ENCODE results near the gene OXNAD1.
A peak's percentile ranks its signal among the peaks of the same experiment; 100 is the strongest.

The OXNAD1 gene

DNA sequence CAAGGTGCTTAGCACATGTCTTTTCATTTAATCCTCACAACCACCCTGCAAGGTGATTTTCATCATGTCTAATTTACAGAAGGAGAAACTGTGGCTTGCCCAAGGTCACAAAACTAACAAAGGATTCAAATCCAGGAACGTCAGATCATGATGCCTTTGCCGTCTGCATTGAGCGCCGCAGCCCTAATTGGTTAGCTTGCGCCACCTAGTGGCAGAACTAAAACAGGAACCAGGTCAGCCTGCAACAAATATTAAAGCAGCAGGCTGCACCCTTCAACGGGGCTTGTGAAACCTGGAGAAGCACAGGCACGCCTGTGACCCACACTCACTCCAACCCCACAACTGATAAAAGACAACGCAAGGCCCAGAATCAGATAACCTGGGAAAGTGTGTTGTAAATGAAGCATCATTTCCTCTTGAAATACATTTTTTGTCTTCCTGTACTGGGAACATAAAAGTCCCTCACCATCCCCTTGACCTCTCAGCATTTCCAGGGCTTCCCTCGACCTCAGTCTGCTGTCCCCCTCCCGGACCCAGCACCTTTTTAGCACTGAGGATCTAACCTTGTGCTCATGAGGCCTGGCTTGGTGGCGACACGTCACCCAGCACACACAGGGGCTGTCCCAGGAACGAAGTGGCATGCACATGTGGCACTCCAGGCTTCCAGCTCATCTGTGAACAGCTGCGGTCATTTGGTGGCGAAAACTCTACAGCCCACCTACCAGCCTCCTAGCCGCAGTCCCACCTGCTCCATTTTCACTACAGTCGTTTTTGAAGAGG lies 17.5 kb upstream of the OXNAD1 start:
- peak; percentile 76 for DNase-seq

DNA sequence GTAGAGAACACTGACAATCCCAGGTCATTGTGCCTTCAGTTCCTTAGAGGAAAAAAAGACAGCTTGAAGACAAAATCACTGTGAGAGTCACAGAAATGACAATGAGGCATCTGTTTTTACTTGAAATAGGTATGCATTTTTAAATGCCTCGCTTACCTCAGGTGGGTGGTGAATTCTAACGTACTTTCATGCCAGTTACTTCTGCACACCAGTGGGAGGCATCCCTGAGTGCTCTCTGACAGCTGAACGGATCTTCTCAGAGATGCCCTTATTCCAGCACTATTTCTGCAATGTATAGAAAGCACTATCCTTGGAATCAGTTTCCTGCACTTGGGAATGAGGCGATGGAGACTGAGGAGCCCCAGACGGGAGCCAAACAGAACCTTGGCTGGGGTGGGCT lies 16.5 kb upstream of the OXNAD1 start:
- DNase-seq: no peak

DNA sequence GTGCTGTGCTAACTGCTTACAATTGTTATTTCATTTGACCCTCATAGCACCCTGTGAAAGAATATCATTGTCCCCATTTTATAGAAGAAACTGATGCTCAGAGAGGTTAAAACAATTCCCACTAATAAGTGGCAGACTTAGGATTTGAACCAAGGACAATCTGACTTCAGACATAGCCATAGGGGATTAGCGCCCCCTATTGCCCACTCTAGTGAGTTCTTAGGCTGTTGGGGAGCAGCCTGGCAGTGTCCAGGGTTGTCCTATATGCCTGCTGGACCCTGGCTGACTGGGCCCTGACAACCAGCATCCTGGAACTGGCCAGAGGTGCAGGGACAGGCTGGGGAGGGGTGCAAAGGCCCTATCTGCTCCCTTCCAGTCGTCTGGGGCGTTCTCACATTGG lies 15.7 kb upstream of the OXNAD1 start:
- no peak for DNase-seq

DNA sequence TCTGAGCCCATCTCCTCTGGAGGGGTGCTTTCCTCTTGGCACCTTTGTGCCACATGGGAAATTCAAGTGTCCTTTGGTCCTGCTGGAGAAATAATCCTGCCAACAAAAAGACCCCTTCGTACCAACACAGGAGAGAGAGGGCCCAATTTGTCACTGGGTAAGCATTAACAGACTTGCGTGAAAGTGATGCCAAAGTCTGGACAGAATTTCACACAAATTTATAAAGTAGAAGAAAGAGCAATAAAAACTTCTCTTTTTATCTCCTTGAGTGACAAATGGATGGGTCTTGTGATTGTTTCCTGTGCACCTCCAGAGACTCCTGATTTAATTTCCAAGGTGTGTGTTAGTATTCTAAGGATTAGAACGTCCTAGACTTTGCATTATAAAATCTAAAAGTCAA lies 15.1 kb upstream of the OXNAD1 start:
- DNase-seq: no peak

DNA sequence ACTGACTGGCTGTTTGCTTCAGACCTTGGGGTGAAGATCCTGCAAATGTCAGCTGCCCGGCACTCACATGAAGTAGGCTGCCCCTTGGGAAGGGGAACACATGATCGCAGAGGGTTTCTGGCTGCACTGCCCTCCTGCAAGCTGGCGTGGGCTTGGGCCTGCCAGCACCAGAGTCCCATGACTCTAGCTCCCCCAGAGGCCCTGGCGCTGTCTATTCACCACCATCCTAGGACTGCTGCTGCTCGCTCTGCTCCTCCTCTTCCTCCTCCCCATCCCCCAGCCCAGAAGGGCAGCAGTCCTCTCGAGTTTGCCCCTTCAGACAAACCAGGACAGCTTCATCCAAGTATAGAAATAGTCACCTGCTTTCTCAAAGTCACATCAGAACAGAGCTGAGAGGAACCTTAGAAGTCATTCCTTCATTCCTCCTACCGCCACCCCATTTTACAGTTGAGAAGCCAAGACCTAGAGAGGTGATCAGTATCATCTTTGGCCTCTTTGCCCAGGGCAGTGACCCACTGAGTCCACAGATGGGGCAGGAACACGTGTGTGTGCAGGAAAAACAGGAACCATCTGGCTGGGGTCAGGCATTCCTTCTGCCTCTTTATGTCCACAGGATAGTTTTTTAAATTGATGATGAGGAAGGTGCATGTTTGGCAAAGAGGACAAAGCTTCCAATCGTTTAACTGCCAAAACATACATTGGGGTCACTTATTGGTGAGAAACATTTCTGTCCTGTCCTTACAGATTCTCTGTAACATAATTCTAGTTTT lies 13.5 kb upstream of the OXNAD1 start:
- no peak for DNase-seq

DNA sequence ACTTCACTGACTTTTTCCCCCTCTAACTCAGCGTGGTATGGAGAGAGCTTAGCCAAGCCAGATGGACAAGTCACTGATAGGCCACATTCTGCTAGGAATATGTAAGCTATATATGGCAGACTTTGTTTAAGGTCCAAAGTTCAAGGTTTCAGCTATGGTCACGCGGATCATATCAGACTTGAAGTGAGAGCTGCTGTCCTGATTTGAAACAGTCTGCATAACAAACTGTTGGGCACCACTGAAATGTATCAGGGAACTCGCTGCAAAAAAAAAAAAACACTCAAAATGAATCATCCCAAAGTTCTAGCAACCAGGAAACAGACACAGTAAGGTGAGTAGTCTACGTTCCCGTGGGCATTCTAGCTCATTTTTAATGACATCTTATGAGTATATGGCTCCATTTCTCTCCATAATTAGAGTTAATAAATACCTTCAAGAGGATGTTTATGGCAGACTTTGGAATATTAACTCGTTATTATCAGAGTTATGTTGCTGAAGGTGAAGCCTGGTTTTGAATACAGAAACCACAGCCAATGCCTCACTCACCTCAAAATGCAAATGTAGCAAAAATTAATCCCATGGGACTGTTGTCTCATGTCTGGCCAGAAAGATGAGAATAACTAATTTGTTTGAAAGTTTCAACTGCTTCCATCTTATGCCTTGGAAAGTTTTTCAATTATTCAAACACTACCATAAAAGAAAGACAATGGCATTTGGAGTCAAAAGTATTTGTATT lies 12.6 kb upstream of the OXNAD1 start:
- no peak for DNase-seq

DNA sequence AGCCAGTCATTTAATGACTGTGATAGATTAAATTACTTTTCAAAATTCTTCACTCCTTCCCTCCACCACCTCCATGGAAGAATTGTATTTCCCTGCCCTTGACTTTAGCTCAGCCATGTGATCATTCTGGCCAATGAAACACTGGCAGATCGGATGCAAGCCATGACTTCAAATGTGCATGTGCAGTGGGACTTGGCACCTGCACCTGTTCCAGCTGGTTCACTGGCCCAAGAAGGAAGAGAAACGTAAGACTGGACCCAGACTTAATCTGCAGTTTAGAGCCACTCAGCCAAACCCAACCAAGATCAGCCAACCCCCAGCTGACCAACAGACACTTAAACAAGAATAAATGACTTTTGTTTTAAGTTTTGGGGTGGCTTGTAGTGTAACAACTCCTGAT lies 12.0 kb upstream of the OXNAD1 start:
- DNase-seq: no peak

DNA sequence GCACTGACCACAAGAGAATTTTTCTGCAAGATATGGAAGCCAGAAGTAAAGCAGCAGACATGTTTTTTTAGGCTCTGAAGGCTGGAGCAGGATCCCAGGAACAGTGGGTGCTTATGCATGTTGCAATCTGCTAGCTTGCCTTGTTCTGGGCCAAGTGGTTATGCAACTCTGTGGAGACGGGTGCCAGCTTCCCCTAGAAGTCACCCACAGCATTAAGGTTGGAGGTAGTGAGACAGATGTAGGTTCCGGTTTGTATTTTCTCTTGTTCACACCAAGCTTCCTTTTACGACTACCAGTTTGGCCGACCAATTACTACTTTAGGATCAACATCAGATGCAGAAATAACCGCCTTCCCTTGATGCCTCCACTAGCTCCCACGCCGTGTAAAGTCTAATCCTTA lies 11.4 kb upstream of the OXNAD1 start:
- no peak for DNase-seq

DNA sequence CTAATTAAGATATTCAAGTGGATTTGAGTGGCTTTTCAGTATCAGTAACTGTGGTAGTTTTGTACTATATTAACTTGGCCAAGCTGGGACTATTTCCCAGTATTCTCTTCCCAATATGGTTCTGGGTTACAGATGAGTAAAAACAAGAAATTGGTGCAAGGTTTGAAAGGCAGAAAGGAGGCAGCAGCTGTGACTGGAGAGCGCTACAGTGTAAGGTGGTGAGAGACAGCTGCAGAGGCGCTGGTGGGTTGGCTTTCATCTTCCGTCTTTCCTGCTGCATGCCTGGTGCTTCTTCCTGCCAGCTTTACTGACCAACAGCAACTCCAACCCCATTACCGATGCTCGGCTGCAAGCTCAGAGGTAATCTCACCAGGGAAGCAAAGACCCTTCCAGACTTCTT lies 10.1 kb upstream of the OXNAD1 start:
- no peak for DNase-seq

DNA sequence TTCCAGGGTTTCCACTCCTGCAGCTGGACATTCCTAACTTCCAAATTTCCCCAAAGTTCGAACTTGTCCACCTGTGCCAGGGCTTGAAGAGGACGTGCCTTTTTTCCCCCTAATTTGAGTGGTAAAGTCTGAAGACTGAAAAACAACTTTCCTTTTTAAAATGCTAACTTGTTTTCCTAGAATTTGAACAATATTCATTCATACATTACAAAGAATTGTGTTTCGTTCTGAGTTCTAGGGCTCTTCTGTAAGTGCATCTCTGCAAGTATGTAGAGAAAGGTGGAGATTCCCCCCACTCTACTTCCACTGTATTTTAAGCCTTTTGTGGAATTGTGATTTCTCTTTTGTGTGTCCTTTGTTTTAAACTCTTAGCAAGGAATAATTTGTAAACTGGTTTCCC lies 9.7 kb upstream of the OXNAD1 start:
- DNase-seq: no peak

DNA sequence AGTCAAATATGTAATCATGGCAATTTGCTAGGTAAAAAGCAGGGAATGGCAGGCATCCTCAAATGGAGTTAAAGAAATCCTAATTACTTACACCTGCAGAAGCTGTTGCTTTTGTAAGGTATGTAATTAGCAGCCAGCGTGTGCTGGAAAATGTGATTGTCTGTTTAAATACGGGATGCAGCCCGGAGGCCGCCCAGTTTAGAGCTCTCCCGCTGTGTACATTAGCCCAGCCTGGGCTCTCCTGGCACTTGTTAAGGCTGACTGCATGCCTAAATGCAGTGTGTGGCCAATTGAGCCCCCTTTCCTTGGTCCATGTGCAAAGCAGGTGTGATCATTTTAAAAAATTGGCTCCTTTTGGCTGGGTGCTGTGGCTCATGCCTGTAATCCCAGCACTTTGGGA lies 9.3 kb upstream of the OXNAD1 start:
- DNase-seq: no peak

DNA sequence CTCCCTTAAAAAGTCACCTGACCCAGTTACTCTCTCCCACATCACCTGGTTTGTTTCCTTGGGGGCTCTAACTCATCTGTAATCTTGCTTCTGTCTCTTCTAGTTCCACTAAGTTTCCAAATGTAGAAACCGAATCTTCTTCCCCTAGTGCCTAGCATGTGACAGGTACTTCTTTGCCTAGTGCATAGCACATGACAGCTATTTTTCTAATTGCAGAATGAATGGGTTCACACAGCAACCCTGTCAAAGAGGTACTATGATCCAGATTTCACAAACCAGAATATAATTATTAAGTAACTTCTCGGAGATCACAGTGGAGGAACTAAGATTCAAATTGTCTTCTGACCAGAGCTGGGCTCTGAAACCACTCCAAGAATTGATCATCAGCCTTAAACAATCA lies 7.7 kb upstream of the OXNAD1 start:
- DNase-seq: no peak

DNA sequence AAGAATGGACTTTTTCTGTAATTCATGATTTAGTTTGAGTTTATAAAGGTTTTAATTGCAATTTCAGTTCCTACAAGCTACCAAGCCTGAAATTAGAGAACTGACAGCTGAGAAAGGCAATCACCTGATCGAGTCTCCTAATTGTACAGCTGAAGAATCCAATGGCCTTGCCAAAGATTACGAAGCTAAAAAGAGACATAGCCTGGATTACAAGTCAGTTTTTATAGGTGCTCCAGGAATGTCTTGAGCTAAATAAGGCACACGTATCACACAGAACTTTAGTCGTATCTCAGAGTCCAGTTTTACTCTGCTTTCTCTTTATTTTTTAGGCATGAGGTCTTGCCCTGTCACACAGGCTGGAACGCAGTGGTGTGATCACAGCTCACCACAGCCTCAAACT lies 6.8 kb upstream of the OXNAD1 start:
- no peak for DNase-seq

DNA sequence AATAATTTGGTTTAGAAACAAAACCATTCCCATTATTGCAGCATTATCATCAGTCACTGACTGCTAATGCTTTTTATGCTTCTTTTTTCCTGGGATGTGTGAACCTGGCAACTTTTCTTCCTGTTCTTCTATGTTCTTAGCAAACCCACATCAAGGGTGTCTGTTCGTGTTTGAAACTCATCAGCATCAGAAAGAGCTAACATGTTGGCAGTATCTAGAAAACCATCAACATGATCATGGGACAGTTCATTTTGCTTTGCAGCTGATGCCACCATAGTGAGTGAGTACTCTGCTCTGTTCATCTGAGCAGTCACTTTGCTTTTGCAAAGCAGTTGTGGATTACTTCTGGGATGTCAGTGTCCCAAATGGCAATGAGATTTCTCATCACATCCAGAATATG lies 6.1 kb upstream of the OXNAD1 start:
- DNase-seq: no peak

DNA sequence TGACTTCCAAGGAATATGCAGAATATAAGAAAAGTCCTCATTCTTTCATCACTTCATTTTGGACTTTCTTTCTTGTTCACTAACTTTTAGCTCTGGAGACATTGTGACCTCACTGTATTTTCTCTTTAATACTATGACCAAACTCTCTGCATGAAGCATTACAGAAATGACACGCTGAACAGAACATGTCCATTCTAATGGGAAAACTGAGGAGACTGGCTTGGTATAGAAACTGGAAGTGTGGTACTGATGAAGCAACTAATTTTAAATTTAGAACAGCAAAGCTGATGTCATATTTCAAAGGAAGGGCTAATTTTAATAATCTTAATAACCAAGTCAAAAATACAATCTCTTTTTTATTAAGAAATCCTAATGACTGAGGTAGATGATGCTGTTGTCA lies 5.0 kb upstream of the OXNAD1 start:
- no peak for DNase-seq

DNA sequence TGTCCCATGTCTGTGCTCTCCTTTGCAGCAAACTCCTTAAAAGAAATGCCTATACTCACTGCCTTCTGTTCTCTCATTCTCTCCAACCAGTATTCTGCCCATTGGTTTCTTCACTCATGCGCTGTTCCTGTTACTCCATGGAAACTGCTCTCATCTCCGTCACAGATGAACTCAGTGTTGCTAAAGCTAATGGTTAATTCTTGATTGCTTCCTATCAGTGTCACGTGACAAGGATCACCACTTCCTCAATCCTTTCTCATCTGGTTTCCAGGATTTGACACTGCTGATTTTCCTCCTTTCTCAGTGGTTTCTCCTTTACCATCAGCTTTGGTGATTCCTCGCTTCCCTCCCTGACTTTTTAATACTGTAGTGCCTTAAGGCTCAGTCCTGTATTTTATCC lies 2.8 kb upstream of the OXNAD1 start:
- no peak for DNase-seq

DNA sequence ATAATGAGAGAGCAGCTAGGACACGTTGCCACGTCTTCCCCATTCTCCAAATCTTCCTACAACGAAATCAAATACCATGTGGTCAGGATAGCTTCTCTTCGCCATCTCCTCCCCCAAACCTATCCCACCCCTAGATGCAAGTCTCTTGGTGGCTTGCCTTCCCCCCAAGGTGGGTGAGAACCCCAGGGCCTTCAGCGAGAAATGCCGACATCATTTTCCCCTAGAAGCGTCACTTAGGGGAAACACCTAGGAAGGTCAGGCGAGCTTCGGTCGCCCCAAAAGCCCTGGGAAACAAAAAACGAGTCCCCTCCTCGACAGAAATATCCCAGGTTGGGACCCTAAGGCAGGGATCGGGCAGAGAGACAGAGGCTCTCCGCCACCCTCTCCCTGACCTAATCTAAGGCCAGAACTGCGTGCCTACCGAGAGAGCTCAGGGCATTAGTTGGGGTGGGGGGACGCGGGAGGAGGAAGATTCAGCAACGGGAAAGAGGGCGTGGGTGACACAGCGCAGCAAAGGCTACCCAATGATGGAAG lies 771 bp upstream of the OXNAD1 start:
- DNase-seq: no peak

DNA sequence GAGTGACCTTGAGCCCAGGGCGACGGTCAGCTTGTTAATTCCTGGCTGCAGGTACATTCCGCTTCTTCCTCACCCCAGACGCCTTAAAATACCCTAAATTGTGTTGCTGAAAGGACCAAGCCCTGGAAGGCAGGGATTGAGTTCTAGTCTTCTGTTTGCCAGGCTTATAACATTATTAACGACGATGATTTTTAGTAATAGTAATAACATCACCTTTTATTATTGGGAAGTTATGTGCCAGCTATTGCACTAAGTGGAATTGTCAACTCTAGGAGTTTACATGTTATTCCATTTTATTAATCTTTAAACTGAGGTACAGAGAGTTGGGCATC lies 409 bp downstream of the OXNAD1 start:
- no peak for DNase-seq

DNA sequence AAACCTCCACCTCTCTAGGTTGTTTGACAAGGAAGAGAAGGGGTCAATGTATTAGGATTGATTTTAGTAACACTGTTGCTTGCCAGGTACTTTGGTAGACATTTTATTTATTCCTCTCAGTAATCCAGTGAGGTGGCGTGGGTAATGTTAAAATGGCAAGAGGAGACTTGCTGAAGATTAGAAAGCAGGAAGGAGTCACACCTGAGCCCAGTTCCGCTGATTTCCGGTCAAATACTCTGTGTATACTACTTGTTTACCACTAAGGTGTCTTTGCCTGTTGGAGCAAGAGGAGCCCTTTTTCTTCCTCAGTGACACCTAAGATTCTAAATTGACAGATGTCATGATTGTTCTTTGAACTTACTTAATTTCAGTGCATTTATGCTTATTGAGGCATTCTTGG lies 1.7 kb downstream of the OXNAD1 start:
- no peak for DNase-seq

DNA sequence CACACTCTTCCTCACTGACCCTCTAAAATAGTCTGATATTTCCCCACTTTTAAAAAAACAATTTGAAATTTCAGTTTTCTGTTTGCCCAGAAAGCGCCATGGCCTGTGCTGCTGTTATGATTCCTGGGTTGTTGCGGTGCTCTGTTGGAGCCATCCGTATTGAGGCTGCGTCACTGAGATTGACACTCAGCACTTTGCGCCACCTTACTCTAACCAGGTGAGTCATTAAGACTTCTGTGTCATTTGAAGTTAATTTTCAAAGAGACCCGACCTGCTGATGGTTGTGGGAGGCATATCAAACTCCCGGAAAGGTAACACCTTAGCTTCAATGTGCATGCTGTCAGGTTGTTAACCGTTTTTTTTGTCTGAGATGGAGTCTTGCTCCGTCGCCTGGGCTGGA lies 5.8 kb downstream of the OXNAD1 start:
- DNase-seq: no peak

DNA sequence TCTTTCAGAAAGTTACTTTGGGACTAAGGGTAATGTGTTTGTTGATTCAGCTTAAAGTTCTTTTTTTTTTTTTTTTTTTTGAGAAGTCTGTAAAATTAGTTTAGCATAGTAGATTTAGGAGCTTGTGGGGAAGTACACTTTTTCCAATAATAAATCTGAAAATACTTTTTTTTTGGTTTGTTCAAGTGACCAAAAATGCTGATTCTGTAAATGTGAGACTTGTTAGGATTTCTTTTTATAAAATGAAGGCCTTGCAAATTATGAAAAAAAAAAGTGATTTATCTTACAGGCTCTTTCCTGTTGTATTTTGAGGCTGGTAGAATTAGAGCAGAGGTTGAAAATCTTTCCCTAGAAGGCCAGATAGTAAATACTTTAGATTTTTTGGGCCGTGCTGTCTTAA lies 7.6 kb downstream of the OXNAD1 start:
- no peak for DNase-seq

DNA sequence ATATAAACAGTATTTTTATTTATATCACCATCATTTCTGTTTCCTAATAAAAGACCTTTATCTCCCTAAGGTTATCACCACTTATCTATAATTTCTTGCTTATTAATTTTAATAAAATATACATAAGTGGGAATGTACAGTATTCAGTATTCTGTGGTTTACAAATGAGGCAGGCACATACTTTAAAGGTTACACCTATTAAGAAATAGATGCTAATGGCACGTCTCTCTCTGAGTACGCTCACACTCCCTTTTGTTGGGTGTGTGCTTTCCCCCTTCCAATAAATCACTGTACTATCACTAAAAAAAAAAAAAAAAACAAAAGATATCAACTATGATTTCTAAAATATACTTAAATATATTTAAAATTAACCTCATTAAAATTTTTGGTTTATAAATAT lies 8.9 kb downstream of the OXNAD1 start:
- DNase-seq: no peak

DNA sequence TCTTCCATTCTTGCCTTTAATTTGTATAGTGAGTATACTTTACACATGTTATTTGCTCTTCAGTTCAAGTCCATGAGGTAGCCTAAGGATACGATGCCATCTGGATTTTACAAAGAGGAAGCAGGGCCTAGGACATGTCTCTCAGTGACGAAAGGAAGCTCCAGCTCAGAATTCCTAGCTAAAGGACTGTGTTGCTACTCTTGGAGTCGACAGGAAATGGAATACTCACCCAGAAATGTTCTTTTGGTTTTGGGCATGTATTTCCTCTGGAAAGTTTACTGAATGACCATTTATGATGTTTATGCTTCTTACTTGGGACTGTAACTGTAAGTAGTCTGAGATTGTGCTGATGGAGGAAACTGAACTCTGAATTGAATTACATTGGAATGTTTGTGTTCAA lies 12.5 kb downstream of the OXNAD1 start:
- DNase-seq: no peak
